GM12878 (cell line): ENCODE data around the gene LDLRAD3. TPM values are rescaled to one million over a fixed set of nuclear protein-coding genes. Genes with fewer than 3 reads are reported as not detected.

ENCODE experiments used
- ATAC-seq: fragments of 200-7000 bp; cut with Tn5 transposase; 3 replicates; pipeline ENCODE4 v1.9.1; 2020; ENCODE audit warnings: mild to moderate bottlenecking, moderate library complexity
- BruUV-seq: library from RNA; stranded (reverse); fragments of 400-500 nt; replicated peaks from 2 replicates; lab custom pipeline; 2021; lab: Mats Ljungman, UMichigan
- CTCF ChIA-PET: fragments of 300-600 bp; sonication (Branson Sonifier 250); formaldehyde crosslinking; extraction: SDS; loops from one replicate; lab custom pipeline; 2021; ENCODE audit warnings: inconsistent platforms; lab: Yijun Ruan, JAX
- POLR2A ChIA-PET: fragments of 350-600 bp; formaldehyde crosslinking; extraction: SDS; loops from one replicate; lab custom pipeline; 2021; ENCODE audit warnings: inconsistent platforms; lab: Charles Lee
- RAD21 ChIA-PET: fragments of 300-600 bp; sonication (Branson Sonifier 250); formaldehyde crosslinking; loops from one replicate; lab custom pipeline; 2023; ENCODE audit warnings: antibody characterized with exemption; ENCODE audit not compliant: unreplicated experiment; lab: Charles Lee
- SMC1A ChIA-PET: fragments of 300-600 bp; sonication (Branson Sonifier 250); formaldehyde crosslinking; loops from one replicate; lab custom pipeline; 2023; ENCODE audit not compliant: unreplicated experiment, uncharacterized antibody; lab: Charles Lee
- DNase-seq: peaks from one replicate; pipeline ENCODE4 v3.0.0-alpha.2; 2011; ENCODE audit warnings: low read depth, low spot score
- FAIRE-seq: peaks from 3 replicates; lab custom pipeline; 2011; peaks lifted over from hg19 to GRCh38; lab: Jason Lieb, UNC
- H2AFZ ChIP-seq: 2 replicates; pipeline ENCODE4 v1.6.0; 2011; ENCODE audit warnings: low read depth, low read length, control low read depth; ENCODE audit not compliant: control insufficient read depth
- H3K27ac ChIP-seq: 2 replicates; pipeline ENCODE4 v1.5.1; 2011; ENCODE audit warnings: control low read depth; ENCODE audit not compliant: control insufficient read depth, insufficient read depth
- H3K27me3 ChIP-seq, 2 experiments: replicated peaks in 1 of 2; 2 replicates each; pipeline versions ENCODE4 v1.6.0 to v1.6.1; 2011; ENCODE audit warnings: low read length in 1 of 2; ENCODE audit not compliant: control insufficient read depth in 2 of 2, insufficient read depth in 2 of 2
- H3K36me3 ChIP-seq, 2 experiments: 2 replicates each; pipeline ENCODE4 v1.5.1; 2011; ENCODE audit warnings: low read length in 1 of 2; ENCODE audit not compliant: control insufficient read depth in 2 of 2, insufficient read depth in 2 of 2
- H3K4me1 ChIP-seq: 2 replicates; pipeline ENCODE4 v1.6.1; 2011; ENCODE audit warnings: mild to moderate bottlenecking, low read length, moderate library complexity, mixed read lengths; ENCODE audit not compliant: control insufficient read depth, insufficient read depth
- H3K4me2 ChIP-seq: 2 replicates; pipeline ENCODE4 v1.6.0; 2011; ENCODE audit warnings: control low read depth; ENCODE audit not compliant: control insufficient read depth, insufficient read depth
- H3K4me3 ChIP-seq: fragments of 200-600 bp; sonication (generic); 2 replicates; pipeline ENCODE4 v1.5.1; 2016
- H3K79me2 ChIP-seq: 2 replicates; pipeline ENCODE4 v1.6.0; 2011; ENCODE audit warnings: low read length; ENCODE audit not compliant: control insufficient read depth, insufficient read depth
- H3K9ac ChIP-seq: 2 replicates; pipeline ENCODE4 v1.8.0; 2011; ENCODE audit warnings: low read length, control low read depth, mixed read lengths; ENCODE audit not compliant: control insufficient read depth, insufficient read depth
- H3K9me3 ChIP-seq: replicated peaks from 3 replicates; pipeline ENCODE4 v1.5.1; 2011; ENCODE audit warnings: mild to moderate bottlenecking, low read length; ENCODE audit not compliant: control insufficient read depth, insufficient read depth
- H4K20me1 ChIP-seq: 2 replicates; pipeline ENCODE4 v1.6.0; 2011; ENCODE audit not compliant: control insufficient read depth, insufficient read depth
- BCL3 ChIP-seq: IDR thresholded peaks from 2 replicates; pipeline ENCODE4 v1.6.1; 2011; ENCODE audit warnings: borderline replicate concordance, low read depth, mild to moderate bottlenecking, moderate library complexity, low read length; ENCODE audit not compliant: insufficient read depth, poor library complexity, severe bottlenecking
- BRCA1 ChIP-seq: IDR thresholded peaks from 2 replicates; pipeline ENCODE4 v1.6.1; 2011; ENCODE audit warnings: low read depth, low read length, improper control_type of control experiment
- CREM ChIP-seq: IDR thresholded peaks from 2 replicates; pipeline ENCODE4 v1.6.1; 2014; ENCODE audit warnings: antibody characterized with exemption, low read depth
- ESRRA ChIP-seq: IDR thresholded peaks from 2 replicates; pipeline ENCODE4 v1.6.1; 2012; ENCODE audit warnings: mild to moderate bottlenecking, low read length, improper control_type of control experiment
- ETV6 ChIP-seq, 2 experiments: fragments of 450-650 bp in 1 of 2; IDR thresholded peaks in 1 of 2; conservative IDR thresholded peaks in 1 of 2; 2 replicates each; pipeline ENCODE4 v1.6.1; 2014; ENCODE audit warnings: antibody characterized with exemption in 1 of 2, borderline replicate concordance in 1 of 2, low read depth in 1 of 2, mild to moderate bottlenecking in 1 of 2, moderate library complexity in 1 of 2
- IRF4 ChIP-seq: IDR thresholded peaks from 2 replicates; pipeline ENCODE4 v1.6.1; 2011; ENCODE audit warnings: low read depth, low read length
- JUND ChIP-seq: IDR thresholded peaks from 2 replicates; pipeline ENCODE4 v1.6.1; 2012; ENCODE audit warnings: low read depth, mild to moderate bottlenecking, low read length, improper control_type of control experiment, moderate library complexity
- KAT2A ChIP-seq: conservative IDR thresholded peaks from 2 replicates; pipeline ENCODE4 v1.6.1; 2011; ENCODE audit warnings: low read depth, low read length; ENCODE audit not compliant: control insufficient read depth
- MLLT1 ChIP-seq: fragments of 450-650 bp; IDR thresholded peaks from 2 replicates; pipeline ENCODE4 v1.6.1; 2016; ENCODE audit warnings: mild to moderate bottlenecking
- MYB ChIP-seq: fragments of 150-350 bp; IDR thresholded peaks from 2 replicates; pipeline ENCODE4 v1.6.1; 2014; ENCODE audit warnings: mild to moderate bottlenecking, low read depth, low read length, borderline replicate concordance
- NFIC ChIP-seq: IDR thresholded peaks from 2 replicates; pipeline ENCODE4 v1.6.1; 2012; ENCODE audit warnings: low read depth, mild to moderate bottlenecking, inconsistent platforms, low read length, moderate library complexity
- PML ChIP-seq: IDR thresholded peaks from 2 replicates; pipeline ENCODE4 v1.6.1; 2012; ENCODE audit warnings: low read length, inconsistent platforms
- RBBP5 ChIP-seq: fragments of 200-600 bp; sonication (generic); conservative IDR thresholded peaks from 2 replicates; pipeline ENCODE4 v1.6.1; 2016
- SMC3 ChIP-seq: IDR thresholded peaks from 2 replicates; pipeline ENCODE4 v1.6.1; 2011; ENCODE audit warnings: low read length, improper control_type of control experiment, borderline replicate concordance
- SREBF1 ChIP-seq: IDR thresholded peaks from 2 replicates; pipeline ENCODE4 v1.6.1; 2012; ENCODE audit warnings: mild to moderate bottlenecking, low read length
- STAT3 ChIP-seq: IDR thresholded peaks from 2 replicates; pipeline ENCODE4 v1.6.1; 2011; ENCODE audit warnings: low read depth, low read length, improper control_type of control experiment
- WRNIP1 ChIP-seq: IDR thresholded peaks from 2 replicates; pipeline ENCODE4 v1.6.1; 2011; ENCODE audit warnings: low read depth, low read length, improper control_type of control experiment, borderline replicate concordance
- ZBTB4 ChIP-seq: fragments of 450-650 bp; formaldehyde crosslinking; IDR thresholded peaks from 2 replicates; pipeline ENCODE4 v1.4.0; 2022; ENCODE audit warnings: mild to moderate bottlenecking, moderate library complexity
- WGBS: methylation state at CpG from one replicate; pipeline ENCODE4 v1.1.6; 2016; ENCODE audit warnings: low lambda C conversion rate; ENCODE audit not compliant: insufficient replicate concordance, insufficient coverage; ENCODE audit errors: missing lambda C conversion rate; 5-methylcytosine and 5-hydroxymethylcytosine counted together
- in situ Hi-C: fragments of 300-500 bp; cut with MboI; formaldehyde crosslinking; loops from 9 replicates; pipeline ENCODE4 v1.14.3; 2018; ENCODE audit warnings: mixed read lengths
- intact Hi-C: fragments of 100-400 bp; cut with micrococcal nuclease; formaldehyde crosslinking; loops from one replicate; pipeline ENCODE4 v1.14.2; 2022; ENCODE audit not compliant: unreplicated experiment
- polyA plus RNA-seq, 11 experiments: library from polyadenylated mRNA; depleted of rRNA in 4 of 11; unstranded in 6 of 11; stranded (reverse) in 5 of 11; fragments of >200 nt; fragmentation: Nextera tagmentation in 4 of 11; fragmentation: Illumina TruSeq in 1 of 11; extraction: Ambion mirVana in 4 of 11; extraction: Trizol in 1 of 11; gene quantifications; 1 replicate in 1 of 11; 2 replicates in 10 of 11; pipeline versions ENCODE4 v1.2.1 to v1.2.3, GENCODE V29; 2011 to 2016; ENCODE audit warnings: inconsistent platforms in 2 of 11, missing spikeins in 2 of 11, low read depth in 1 of 11
- total RNA-seq, 4 experiments: library from RNA; depleted of rRNA in 3 of 4; stranded (reverse); fragments of >200 nt in 3 of 4; fragmentation: Illumina TruSeq in 1 of 4; extraction: Trizol in 1 of 4; gene quantifications; 2 replicates each; pipeline versions ENCODE4 v1.2.1 to v1.2.3, GENCODE V29; 2013 to 2021

Gene LDLRAD3
- total and polyA plus RNA-seq, 10 of the 15 experiments (the other 5 are each of a cell fraction or from before 2014, with no cell fraction given) = 2.5 to 17.2 (median 10.7) TPM

- no peaks in the 10 kb centered on the region for H3K79me2 ChIP-seq
- no peaks in the 10 kb centered on the region for H3K27me3 ChIP-seq
- WGBS = 57% methylated on average over 8 of the region's 8 CpGs
- H3K4me2 ChIP-seq = no peak overlapping the region
- H2AFZ ChIP-seq = no peak overlapping the region
- RAD21 ChIA-PET = interaction anchor here (1.0 to 4.3 kb wide), 3 partner anchors 10 to 446 kb away, joined by 3 to 22 read pairs (median 14); no protein-coding TSS in a partner anchor
- no peak for FAIRE-seq
- TF ChIP-seq BCL3 (no peak), IRF4 (no peak), SREBF1 (no peak), STAT3 (no peak), KAT2A (no peak), RBBP5 (no peak), WRNIP1 (no peak), ZBTB4 (CRISPR knock-in tag) (no peak), ESRRA (no peak), NFIC (no peak), BRCA1 (no peak), PML (no peak), ETV6 (conservative IDR thresholded peaks at IDR 0.05 in 1 of 2, IDR thresholded peaks at IDR 0.05 in 1 of 2; ENCODE audit: borderline replicate concordance in 1 of 2, low read depth in 1 of 2) (no peak), SMC3 (no peak), JUND (no peak), CREM (no peak), MYB (no peak), MLLT1 (no peak)
- TF ChIP-seq, all 136 proteins: peak for 0
- SMC1A ChIA-PET = interaction anchor here (0.6 to 1.3 kb wide), 5 partner anchors 181 to 225 kb away, joined by 3 to 4 read pairs (median 3); no protein-coding TSS in a partner anchor
- no peaks in the 10 kb centered on the region for H4K20me1 ChIP-seq
- no peak overlapping the region for H3K4me3 ChIP-seq
- in situ Hi-C loops (loop anchor here (5.0 kb wide), 1 partner anchor 651 kb away; the partner anchor contains the start of gene FJX1), intact Hi-C loops (loop anchor here (5.0 kb wide), 3 partner anchors 226 to 781 kb away; no protein-coding TSS in a partner anchor)
- H3K27ac ChIP-seq = no peak overlapping the region
- peaks cover 1 to 7% of the 10 kb centered on the region in 2 experiments; a peak in 3 of 4 replicates for H3K36me3 ChIP-seq
- POLR2A ChIA-PET = no interaction called here
- no peaks in the 10 kb centered on the region for H3K9me3 ChIP-seq
- no peak overlapping the region for H3K9ac ChIP-seq
- DNase-seq = no peak
- ATAC-seq = no peak
- no TSS peak for BruUV-seq
- no peaks in the 10 kb centered on the region for H3K4me1 ChIP-seq
- CTCF ChIA-PET = interaction anchor here (1.0 to 5.9 kb wide), 9 partner anchors 10 to 653 kb away, joined by 3 to 51 read pairs (median 7); no protein-coding TSS in a partner anchor
These were observed 324.6 kb downstream of the LDLRAD3 start for GRCh38 chr11:36268337-36268985.
